ENCODE data around the gene EYS.

The EYS gene

DNA sequence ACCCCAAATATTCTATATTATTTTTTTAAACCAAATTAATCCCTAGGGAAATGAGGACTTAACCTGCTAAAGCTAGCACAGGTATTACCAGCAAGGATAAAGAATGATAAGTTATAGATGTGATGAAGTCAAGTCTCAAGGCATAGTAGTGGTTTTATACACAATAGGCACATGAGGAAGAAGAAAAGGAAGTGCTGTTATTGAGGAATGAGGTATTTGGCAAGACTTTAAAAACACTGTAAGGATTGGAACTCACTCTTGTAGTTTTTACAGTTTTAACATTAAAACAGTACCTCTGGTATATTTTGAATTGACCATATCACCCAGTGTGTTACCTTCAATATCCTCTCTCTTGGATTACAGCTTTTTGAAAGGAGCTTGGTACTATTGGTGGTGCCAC lies 2016.8 kb downstream of the EYS start:
- Histone ChIP-seq H3K4me1 (ENCODE audit: control insufficient read depth in 2 of 2, insufficient read depth in 2 of 2, low read length in 2 of 2) (peaks cover 8% of the 10 kb centered on the region in 2 donors), H3K27ac (ENCODE audit: low read depth in 2 of 2, low read length in 2 of 2) (no peak overlapping the region), H3K9ac (ENCODE audit: low read depth in 1 of 2, low read length in 2 of 2) (no peak overlapping the region), H3K9me3 (ENCODE audit: control insufficient read depth in 2 of 2, low read length in 2 of 2) (no peaks in the 10 kb centered on the region), H3K4me3 (ENCODE audit: low read length in 2 of 2) (no peak overlapping the region), H3K36me3 (ENCODE audit: control insufficient read depth in 2 of 2, insufficient read depth in 2 of 2, low read length in 2 of 2) (peaks cover 6 to 8% of the 10 kb centered on the region in 2 donors), H3K27me3 (ENCODE audit: control insufficient read depth in 2 of 2, insufficient read depth in 2 of 2, low read length in 2 of 2) (no peaks in the 10 kb centered on the region)

DNA sequence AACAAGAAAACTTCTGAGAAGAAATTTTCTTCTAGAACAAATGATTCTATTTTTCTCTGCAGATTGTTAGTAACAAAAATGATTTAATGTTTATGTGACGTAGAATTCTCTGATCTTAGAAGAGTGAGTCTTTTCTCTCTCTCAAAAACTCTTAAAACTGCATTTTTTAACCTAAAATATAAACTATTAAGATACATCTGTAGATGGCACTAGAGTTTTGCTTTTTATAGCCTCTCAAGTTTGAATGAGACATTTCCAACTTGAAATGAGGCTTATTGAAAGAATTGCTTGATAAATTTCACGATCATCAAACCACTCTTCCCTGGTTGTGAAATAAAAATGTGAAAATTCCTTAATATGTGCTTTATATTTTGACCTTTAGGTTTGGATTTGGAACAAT lies 2017.6 kb downstream of the EYS start:
- Histone ChIP-seq H3K4me3 (ENCODE audit: low read length in 2 of 2) (no peak overlapping the region), H3K4me1 (ENCODE audit: control insufficient read depth in 2 of 2, insufficient read depth in 2 of 2, low read length in 2 of 2) (peaks cover 8% of the 10 kb centered on the region in 2 donors), H3K9ac (ENCODE audit: low read depth in 1 of 2, low read length in 2 of 2) (no peak overlapping the region), H3K27ac (ENCODE audit: low read depth in 2 of 2, low read length in 2 of 2) (no peak overlapping the region), H3K27me3 (ENCODE audit: control insufficient read depth in 2 of 2, insufficient read depth in 2 of 2, low read length in 2 of 2) (no peaks in the 10 kb centered on the region), H3K9me3 (ENCODE audit: control insufficient read depth in 2 of 2, low read length in 2 of 2) (no peaks in the 10 kb centered on the region), H3K36me3 (ENCODE audit: control insufficient read depth in 2 of 2, insufficient read depth in 2 of 2, low read length in 2 of 2) (peaks cover 9 to 13% of the 10 kb centered on the region in 2 donors)

DNA sequence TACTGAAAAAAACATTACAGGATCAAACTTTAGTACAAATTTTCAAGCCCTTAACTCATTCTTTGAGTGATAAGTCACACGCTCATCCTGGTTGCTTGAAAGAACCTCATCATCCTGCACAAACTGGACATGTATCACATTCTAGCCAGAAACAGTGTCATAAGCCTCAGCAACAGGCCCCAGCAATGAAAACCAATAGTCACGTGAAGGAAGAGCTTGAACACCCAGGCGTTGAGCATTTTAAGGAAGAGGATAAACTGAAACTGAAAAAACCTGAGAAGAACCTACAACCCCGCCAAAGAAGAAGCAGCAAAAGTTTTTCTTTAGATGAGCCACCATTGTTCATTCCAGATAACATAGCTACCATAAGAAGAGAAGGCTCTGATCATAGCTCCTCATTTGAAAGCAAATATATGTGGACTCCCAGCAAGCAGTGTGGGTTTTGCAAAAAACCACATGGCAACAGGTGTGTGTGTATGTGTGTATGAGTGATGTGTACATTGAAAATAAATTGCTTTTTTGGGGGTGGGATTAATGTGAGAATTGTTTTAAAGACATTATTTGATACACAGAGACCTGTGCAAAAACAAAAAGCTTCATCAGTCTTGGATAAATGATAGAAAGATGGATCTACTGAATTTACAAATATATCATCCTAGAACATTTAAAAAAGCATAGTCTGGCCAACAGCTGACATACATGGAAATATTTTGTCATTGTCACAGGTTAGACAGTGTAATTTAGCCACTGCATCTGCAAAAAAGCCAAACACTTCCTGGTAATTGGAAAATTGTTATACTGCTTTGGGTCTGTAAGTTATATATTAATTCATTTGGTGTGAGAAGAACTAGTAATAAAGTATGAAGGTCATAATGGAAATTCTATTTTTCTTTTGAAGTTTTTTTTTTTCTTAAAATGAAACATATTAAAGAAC lies 2021.3 kb downstream of the EYS start:
- Histone ChIP-seq H3K27ac (ENCODE audit: low read depth in 2 of 2, low read length in 2 of 2) (peak overlapping the region; percentile 41 to 64), H3K9me3 (ENCODE audit: control insufficient read depth in 2 of 2, low read length in 2 of 2) (no peaks in the 10 kb centered on the region), H3K36me3 (ENCODE audit: control insufficient read depth in 2 of 2, insufficient read depth in 2 of 2, low read length in 2 of 2) (peaks cover 17 to 18% of the 10 kb centered on the region in 2 donors), H3K4me3 (ENCODE audit: low read length in 2 of 2) (no peak overlapping the region), H3K9ac (ENCODE audit: low read depth in 1 of 2, low read length in 2 of 2) (no peak overlapping the region), H3K4me1 (ENCODE audit: control insufficient read depth in 2 of 2, insufficient read depth in 2 of 2, low read length in 2 of 2) (peaks cover 8% of the 10 kb centered on the region in 2 donors), H3K27me3 (ENCODE audit: control insufficient read depth in 2 of 2, insufficient read depth in 2 of 2, low read length in 2 of 2) (no peaks in the 10 kb centered on the region)

DNA sequence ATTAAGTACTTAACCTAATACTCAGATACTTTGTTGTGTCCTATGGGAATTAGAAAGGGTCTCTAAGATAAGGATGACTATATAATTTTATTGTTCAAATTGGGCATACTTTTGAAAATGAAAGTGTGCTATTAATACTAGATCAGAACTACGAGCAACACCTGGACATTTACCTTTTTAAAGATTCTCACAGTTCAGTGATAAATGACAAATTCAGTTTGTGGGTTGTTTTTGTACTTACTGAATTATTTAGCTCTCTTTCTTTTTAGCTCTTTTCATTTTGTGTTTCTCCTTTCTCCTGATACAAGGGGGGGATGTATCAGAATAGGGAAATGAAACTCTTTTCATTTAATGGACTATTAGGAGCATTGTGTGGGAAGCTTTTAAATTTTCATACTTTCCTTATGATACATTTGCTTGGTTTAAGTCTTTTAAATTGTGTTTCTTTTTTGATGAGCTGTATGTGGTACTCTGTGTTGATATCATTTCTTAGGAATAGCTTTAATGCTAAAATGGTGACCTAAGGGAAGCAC lies 2023.9 kb downstream of the EYS start:
- no peak overlapping the region for H3K4me3 ChIP-seq (ENCODE audit: low read length in 2 of 2)
- H3K9me3 ChIP-seq (ENCODE audit: control insufficient read depth in 2 of 2, low read length in 2 of 2): no peaks in the 10 kb centered on the region
- H3K27ac ChIP-seq (ENCODE audit: low read depth in 2 of 2, low read length in 2 of 2): no peak overlapping the region
- H3K4me1 ChIP-seq (ENCODE audit: control insufficient read depth in 2 of 2, insufficient read depth in 2 of 2, low read length in 2 of 2): peaks cover 5 to 8% of the 10 kb centered on the region in 2 donors
- H3K27me3 ChIP-seq (ENCODE audit: control insufficient read depth in 2 of 2, insufficient read depth in 2 of 2, low read length in 2 of 2): no peaks in the 10 kb centered on the region
- no peak overlapping the region for H3K9ac ChIP-seq (ENCODE audit: low read depth in 1 of 2, low read length in 2 of 2)
- peaks cover 18 to 21% of the 10 kb centered on the region in 2 donors for H3K36me3 ChIP-seq (ENCODE audit: control insufficient read depth in 2 of 2, insufficient read depth in 2 of 2, low read length in 2 of 2)

DNA sequence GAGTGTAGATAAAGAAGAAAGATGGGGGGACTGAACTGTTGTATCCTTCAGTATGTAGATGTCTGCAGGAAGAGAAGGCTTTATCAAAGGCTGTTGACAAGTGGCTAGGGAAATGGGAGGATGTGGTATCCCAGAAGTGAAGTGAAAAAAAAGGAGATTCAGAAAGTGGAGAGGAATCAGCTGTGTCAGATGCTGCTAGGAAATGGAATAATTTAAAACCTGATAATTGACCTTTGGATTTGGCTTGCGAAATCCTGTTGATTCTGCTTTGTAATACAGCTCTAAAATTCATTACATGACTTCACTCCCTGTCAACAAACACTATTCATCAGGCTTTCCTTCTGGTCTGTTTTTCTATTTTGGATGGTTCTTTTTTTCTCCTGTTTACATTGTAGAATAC lies 2029.7 kb downstream of the EYS start:
- Histone ChIP-seq H3K27me3 (ENCODE audit: control insufficient read depth in 2 of 2, insufficient read depth in 2 of 2, low read length in 2 of 2) (no peaks in the 10 kb centered on the region), H3K9me3 (ENCODE audit: control insufficient read depth in 2 of 2, low read length in 2 of 2) (no peaks in the 10 kb centered on the region), H3K27ac (ENCODE audit: low read depth in 2 of 2, low read length in 2 of 2) (peak overlapping the region in 1 of 2 donors; percentile 10), H3K36me3 (ENCODE audit: control insufficient read depth in 2 of 2, insufficient read depth in 2 of 2, low read length in 2 of 2) (peaks cover 0 to 8% of the 10 kb centered on the region in 2 donors), H3K4me1 (ENCODE audit: control insufficient read depth in 2 of 2, insufficient read depth in 2 of 2, low read length in 2 of 2) (peaks cover 15 to 33% of the 10 kb centered on the region in 2 donors), H3K9ac (ENCODE audit: low read depth in 1 of 2, low read length in 2 of 2) (no peak overlapping the region), H3K4me3 (ENCODE audit: low read length in 2 of 2) (no peak overlapping the region)

DNA sequence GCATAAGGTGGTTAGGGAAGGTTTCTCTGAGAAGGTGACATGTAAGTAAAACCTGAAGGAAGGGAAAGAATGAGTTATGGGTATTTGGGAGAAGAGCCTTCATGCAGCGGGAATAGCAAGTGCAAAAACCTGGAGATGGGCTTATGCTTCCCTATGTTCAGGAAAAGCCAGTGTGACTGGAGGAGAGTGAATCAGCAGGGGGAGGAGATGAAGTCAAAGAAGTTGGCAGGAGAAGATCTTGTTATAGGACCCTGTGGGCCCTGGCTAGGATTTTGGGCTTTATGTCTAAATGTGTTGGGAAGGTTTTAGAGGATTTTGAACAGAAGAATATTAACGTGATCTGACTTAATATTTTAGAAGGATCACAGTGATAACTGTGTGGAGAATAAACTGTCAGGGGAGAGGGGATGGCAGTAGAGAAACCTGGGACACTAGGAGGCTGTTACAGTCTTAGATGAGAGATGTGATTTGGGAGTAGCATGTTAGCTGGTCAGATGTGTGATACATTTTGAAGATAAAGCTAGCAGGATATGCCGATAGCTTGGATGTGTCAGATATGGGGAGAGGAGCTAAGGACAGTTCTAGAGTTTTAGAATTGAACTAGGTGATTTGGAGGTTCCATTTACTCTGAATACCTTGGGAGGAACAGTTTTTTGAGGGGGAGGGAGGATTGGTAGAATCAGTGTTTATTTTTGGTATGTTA lies 2030.5 kb downstream of the EYS start:
- Histone ChIP-seq H3K9ac (ENCODE audit: low read depth in 1 of 2, low read length in 2 of 2) (no peak overlapping the region), H3K4me1 (ENCODE audit: control insufficient read depth in 2 of 2, insufficient read depth in 2 of 2, low read length in 2 of 2) (peaks cover 15 to 33% of the 10 kb centered on the region in 2 donors), H3K27me3 (ENCODE audit: control insufficient read depth in 2 of 2, insufficient read depth in 2 of 2, low read length in 2 of 2) (no peaks in the 10 kb centered on the region), H3K27ac (ENCODE audit: low read depth in 2 of 2, low read length in 2 of 2) (peak overlapping the region in 1 of 2 donors; percentile 10), H3K9me3 (ENCODE audit: control insufficient read depth in 2 of 2, low read length in 2 of 2) (no peaks in the 10 kb centered on the region), H3K4me3 (ENCODE audit: low read length in 2 of 2) (no peak overlapping the region), H3K36me3 (ENCODE audit: control insufficient read depth in 2 of 2, insufficient read depth in 2 of 2, low read length in 2 of 2) (peaks cover 0 to 8% of the 10 kb centered on the region in 2 donors)

DNA sequence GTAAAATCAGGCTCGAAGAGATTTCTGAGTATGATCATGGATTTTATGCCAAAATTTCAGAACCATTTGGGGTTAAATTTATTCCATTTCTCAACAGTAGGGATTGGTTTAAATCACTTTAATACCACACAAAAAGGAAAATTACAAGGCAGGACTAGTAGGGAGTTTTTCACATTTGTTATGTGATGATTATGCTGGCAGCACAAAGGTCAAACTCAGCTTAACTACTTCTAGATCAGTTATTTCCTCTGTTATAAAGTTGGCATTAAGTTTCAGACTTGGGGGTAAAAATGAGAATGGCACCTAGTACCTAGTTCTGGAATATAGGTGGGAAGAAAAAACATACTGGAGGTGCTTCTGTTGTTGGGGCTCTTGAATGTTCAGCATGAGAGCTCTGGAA lies 2031.9 kb downstream of the EYS start:
- H3K9ac ChIP-seq (ENCODE audit: low read depth in 1 of 2, low read length in 2 of 2): no peak overlapping the region
- no peaks in the 10 kb centered on the region for H3K27me3 ChIP-seq (ENCODE audit: control insufficient read depth in 2 of 2, insufficient read depth in 2 of 2, low read length in 2 of 2)
- H3K9me3 ChIP-seq (ENCODE audit: control insufficient read depth in 2 of 2, low read length in 2 of 2): no peaks in the 10 kb centered on the region
- peak overlapping the region in 1 of 2 donors; percentile 12 for H3K4me3 ChIP-seq (ENCODE audit: low read length in 2 of 2)
- H3K36me3 ChIP-seq (ENCODE audit: control insufficient read depth in 2 of 2, insufficient read depth in 2 of 2, low read length in 2 of 2): no peaks in the 10 kb centered on the region
- H3K27ac ChIP-seq (ENCODE audit: low read depth in 2 of 2, low read length in 2 of 2): peak overlapping the region; percentile 29 to 54
- peaks cover 15 to 33% of the 10 kb centered on the region in 2 donors for H3K4me1 ChIP-seq (ENCODE audit: control insufficient read depth in 2 of 2, insufficient read depth in 2 of 2, low read length in 2 of 2)

DNA sequence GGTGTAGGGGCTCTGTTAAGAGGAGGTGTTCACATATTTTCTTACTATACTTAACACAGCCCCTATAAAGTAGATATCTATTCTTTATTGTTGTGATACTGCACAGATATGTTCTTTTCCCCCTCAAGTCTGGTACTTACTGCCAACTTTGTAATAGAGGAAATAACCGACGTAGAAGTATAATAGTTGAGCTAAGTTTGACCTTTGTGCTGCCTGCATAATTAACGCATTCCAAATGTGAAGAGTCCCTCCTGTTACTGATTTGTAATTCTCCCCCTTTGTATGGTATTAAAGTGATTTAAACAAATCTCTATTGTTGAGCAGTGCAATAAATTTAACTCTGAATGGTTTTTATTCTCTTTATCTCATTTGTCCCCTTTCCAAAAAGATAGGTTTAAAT lies 2032.4 kb downstream of the EYS start:
- Histone ChIP-seq H3K27ac (ENCODE audit: low read depth in 2 of 2, low read length in 2 of 2) (peak overlapping the region; percentile 29 to 54), H3K9ac (ENCODE audit: low read depth in 1 of 2, low read length in 2 of 2) (no peak overlapping the region), H3K27me3 (ENCODE audit: control insufficient read depth in 2 of 2, insufficient read depth in 2 of 2, low read length in 2 of 2) (no peaks in the 10 kb centered on the region), H3K36me3 (ENCODE audit: control insufficient read depth in 2 of 2, insufficient read depth in 2 of 2, low read length in 2 of 2) (no peaks in the 10 kb centered on the region), H3K4me3 (ENCODE audit: low read length in 2 of 2) (no peak overlapping the region), H3K9me3 (ENCODE audit: control insufficient read depth in 2 of 2, low read length in 2 of 2) (no peaks in the 10 kb centered on the region), H3K4me1 (ENCODE audit: control insufficient read depth in 2 of 2, insufficient read depth in 2 of 2, low read length in 2 of 2) (peaks cover 15 to 33% of the 10 kb centered on the region in 2 donors)

DNA sequence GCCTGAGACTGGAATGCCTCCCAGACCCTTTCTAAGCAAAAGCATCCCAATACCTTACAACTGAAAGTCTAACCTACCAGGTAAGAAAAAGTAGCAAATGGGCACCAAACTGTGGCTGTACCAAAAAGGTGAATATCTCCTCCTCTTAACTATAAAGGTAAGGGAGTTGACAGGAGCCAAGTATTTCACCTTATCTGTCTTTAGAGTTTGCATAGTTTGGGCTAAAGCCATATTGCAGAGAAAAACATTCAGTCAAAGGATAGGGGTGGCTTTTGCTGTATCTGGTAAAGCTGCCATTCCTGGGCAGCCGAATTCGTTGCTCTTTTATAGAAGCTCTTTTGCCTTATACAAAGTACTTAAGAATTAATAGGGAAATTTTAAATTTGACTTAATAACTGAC lies 2033.3 kb downstream of the EYS start:
- H3K9ac ChIP-seq (ENCODE audit: low read depth in 1 of 2, low read length in 2 of 2): no peak overlapping the region
- no peaks in the 10 kb centered on the region for H3K9me3 ChIP-seq (ENCODE audit: control insufficient read depth in 2 of 2, low read length in 2 of 2)
- H3K36me3 ChIP-seq (ENCODE audit: control insufficient read depth in 2 of 2, insufficient read depth in 2 of 2, low read length in 2 of 2): no peaks in the 10 kb centered on the region
- H3K27ac ChIP-seq (ENCODE audit: low read depth in 2 of 2, low read length in 2 of 2): no peak overlapping the region
- peaks cover 15 to 33% of the 10 kb centered on the region in 2 donors for H3K4me1 ChIP-seq (ENCODE audit: control insufficient read depth in 2 of 2, insufficient read depth in 2 of 2, low read length in 2 of 2)
- no peak overlapping the region for H3K4me3 ChIP-seq (ENCODE audit: low read length in 2 of 2)
- H3K27me3 ChIP-seq (ENCODE audit: control insufficient read depth in 2 of 2, insufficient read depth in 2 of 2, low read length in 2 of 2): no peaks in the 10 kb centered on the region

DNA sequence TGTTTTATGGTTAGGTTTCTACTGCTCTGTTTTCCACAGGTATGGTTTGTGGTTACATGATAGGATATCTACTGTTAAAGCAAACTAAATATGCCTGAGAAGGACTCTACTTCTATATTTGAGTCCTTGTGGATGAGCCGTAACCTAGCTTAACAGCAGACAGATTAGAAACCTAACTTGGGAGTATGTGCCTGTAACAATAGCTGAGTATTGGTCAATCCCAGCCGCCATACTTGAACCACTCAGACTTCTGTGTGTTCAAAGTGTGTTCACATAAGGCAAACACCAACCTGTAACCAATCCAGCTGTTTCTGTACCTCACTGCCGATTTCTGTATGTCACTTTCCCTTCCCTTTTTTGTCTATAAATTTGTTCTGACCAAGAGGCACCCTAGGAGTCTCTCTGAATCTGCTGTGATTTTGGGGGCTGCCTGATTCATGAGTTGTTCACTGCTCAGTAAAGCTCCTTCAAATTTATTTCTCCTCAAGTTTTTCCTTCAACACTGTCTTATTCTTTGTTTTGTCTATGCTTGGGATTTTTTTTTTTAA lies 2034.4 kb downstream of the EYS start:
- Histone ChIP-seq H3K27ac (ENCODE audit: low read depth in 2 of 2, low read length in 2 of 2) (no peak overlapping the region), H3K4me1 (ENCODE audit: control insufficient read depth in 2 of 2, insufficient read depth in 2 of 2, low read length in 2 of 2) (peaks cover 14 to 33% of the 10 kb centered on the region in 2 donors), H3K36me3 (ENCODE audit: control insufficient read depth in 2 of 2, insufficient read depth in 2 of 2, low read length in 2 of 2) (no peaks in the 10 kb centered on the region), H3K9ac (ENCODE audit: low read depth in 1 of 2, low read length in 2 of 2) (no peak overlapping the region), H3K4me3 (ENCODE audit: low read length in 2 of 2) (no peak overlapping the region), H3K9me3 (ENCODE audit: control insufficient read depth in 2 of 2, low read length in 2 of 2) (no peaks in the 10 kb centered on the region), H3K27me3 (ENCODE audit: control insufficient read depth in 2 of 2, insufficient read depth in 2 of 2, low read length in 2 of 2) (no peaks in the 10 kb centered on the region)
